T-helper 1 cell treated with Interleukin-12 subunit alpha and Interleukin-12 subunit beta and Interleukin-4 antibody, amounts not matched to agents 30 ng/mL and 1 ng/mL, for 36 hours (primary cell): Measurements from ENCODE around the gene EVL. TPM values are rescaled to one million over a fixed set of nuclear protein-coding genes. Genes with fewer than 3 reads are reported as not detected.

Experiments
- intact Hi-C: fragments of 100-400 bp; cut with micrococcal nuclease; formaldehyde crosslinking; loops from one replicate; pipeline ENCODE4 v1.15.1; 2024
- total RNA-seq: library from RNA; stranded (reverse); gene quantifications from 2 replicates; pipeline ENCODE4 v1.2.3, GENCODE V29; 2022

The EVL gene
- total RNA-seq, 1 donor from 2014 or later, result 1,194 TPM

DNA sequence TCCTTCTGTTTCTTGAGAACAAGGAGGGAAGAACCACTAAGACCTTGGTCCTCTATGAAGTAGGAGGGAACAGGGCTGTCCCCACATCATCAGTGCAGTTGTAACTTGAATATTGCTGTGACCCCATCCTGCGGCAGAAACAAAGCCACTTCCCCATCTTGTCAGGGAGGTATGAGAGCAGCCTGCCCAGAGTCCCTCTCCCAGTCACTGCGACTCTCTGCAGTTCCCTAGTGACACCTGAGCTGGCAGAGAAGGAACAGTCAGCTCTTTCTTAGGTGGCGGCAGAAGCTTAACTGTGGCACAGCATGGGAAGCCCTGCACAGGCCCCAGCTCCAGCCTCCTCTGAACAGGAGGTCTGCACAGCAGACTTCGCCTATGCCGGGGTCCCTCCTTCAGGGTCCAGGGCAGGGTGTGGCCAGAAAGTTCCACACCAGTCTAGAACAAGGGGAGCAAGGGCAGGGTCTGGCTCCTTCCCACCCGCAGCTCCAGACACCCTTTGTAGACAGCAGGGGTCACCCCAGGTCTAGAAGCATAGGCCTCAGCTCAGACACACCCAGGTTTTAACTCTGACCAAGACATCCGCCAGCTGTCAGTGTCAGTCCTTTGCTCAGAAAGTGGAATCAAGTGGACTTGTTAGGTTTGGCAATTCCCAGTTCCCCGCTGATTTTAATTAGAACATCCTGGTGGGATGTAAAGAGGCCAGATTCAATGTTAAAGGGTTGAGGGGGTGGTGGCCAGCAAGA is 57.4 kb downstream of the EVL start:
- intact Hi-C loops, result no loop called here

DNA sequence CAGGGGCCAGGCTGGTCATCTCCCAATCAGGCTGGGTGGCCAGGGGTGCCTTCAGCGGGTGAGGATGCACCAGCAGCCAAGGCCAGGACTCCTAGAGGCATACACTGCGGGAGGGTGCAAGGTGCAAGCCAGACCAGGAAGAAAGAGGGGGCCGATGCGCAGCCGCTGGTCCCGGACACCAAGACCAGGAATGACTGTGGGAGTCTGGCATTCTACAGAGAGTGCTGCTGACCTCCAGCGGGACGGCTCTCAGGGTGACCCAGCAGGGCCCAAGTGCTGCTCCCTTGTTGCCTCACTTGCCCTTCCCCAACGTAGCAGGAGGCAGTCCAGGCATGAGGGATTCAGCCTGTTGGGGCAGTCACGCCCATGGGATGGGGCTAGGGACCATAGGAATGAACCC is 58.4 kb downstream of the EVL start:
- intact Hi-C loops, result no loop called here

DNA sequence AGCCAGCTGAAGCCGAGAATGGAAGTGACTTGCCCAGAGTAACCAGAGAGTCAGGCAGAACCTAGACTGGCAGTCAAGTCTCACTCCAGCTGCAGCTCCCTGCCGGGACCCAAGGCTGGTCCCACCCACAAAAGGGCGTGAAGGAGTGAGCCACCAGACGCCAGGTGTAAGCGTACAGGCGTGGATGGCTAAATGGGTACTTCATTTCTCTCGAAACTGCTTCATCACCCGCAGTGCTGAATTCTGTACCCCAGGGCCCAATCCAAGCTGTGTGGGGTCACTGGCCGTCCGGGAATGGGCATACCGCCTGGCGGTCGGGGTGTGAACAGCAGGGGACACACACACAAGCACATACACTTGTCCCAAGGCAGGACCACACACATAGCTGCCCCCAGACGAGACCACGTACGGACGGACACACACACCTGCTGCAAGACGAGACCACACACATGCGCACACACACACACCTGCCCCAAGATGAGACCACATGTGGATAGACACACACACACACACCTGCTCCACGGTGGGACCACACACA is 59.4 kb downstream of the EVL start:
- intact Hi-C loops, result no loop called here

DNA sequence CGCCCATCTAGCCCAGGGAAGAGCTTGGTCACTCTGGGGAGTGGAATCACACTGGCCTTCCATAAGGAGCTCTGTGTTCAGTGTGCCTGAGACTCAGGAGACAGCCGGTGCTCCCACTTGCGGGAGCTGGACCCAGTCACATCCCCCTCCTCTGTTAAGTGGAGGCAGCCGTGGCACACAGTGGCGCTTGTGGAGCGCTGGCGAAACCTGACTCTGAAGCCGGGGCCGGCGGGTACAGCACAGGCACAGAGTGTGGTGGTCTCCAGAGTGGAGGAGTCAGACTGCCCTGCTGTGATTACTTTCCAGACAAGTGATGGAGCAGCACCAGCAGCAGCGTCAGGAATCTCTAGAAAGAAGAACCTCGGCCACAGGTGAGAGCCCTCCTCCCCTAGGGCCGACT is 61.2 kb downstream of the EVL start:
- intact Hi-C loops, result no loop called here

DNA sequence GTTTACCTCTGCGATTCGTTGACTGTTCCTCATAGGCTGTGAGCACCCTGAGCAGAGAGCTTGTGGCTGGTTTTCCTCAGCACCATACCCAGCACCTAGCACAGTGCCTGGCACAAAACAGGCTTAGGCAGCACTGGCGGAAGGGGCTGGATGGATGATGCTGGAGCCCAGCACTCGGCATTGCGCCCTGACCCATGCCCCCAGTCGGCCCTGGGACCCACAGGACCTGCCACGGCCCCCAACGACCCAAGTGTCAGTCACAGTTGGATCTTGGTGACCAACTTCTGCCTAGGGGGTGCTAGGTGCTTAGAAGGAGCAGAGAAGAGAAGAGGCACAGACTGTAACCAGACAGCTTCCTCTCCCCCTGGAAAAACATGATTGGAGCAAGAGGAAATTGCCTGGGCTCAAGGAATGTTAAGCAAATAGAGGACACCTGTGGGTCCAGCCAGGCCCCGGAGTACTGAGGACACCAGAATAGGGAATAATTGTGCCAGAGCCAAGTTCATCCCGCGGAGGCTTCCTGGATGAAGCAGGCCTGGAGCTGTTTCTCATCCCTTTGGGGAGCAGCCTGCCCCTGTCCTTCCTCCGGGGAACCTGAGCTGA is 62.7 kb downstream of the EVL start:
- intact Hi-C loops, result no loop called here

DNA sequence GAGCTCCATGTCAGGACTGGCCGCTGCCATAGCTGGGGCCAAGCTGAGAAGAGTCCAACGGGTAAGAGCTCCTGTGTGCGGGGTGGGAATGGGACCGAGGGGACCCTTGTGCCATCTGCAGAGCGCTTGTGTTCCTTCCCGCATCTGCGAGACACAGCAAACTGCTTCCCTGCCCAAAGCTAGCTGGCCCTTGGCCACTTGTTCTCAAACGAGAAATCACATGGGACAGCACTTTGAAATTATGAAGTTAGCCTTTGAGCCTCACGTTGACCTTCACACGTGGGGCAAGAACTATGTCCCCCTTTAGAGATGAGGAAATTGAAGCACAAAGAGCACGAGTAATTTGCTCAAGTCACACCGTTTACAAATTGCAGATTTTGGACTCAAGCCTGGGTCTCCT is 63.5 kb downstream of the EVL start:
- intact Hi-C loops, result no loop called here

DNA sequence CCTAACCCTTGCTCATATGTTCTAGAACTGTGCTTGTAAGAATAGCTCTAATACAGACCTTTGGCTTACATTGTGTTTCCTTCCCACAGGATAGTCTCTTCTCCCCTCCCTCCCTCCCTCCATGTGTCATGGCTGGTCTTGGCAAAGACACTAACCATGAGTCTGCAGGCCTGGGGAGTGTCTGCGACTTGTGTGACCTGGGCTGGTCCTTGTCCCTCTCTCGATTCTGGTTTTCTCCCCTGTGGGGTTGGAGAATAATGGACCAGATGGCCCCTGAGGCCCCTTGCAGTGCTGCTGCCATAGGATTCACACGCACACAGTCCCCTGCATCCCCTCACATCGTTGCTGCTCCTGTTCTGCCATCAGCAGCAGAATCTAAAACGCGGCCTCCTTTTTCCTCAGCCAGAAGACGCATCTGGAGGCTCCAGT is 64.0 kb downstream of the EVL start:
- intact Hi-C loops, result no loop called here

DNA sequence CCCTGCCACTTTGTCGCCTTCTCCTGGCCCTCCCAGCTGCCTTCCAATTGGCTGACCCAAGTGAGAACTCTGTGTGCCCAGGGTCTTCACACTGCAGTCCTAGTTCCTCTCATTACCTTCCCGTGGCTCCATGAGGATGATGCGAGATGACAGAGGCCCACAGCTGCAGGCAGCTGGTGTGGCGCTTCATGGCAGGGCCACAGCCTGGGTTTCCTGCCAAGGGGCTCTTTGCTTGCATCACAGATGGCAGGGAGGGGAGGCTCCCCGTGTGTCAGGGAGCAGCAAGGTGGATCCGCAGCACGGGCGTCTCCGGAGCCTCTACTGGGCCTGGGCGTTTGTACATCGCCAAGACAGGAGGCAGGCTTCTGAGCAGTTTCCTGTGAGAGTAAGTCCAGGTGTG is 65.3 kb downstream of the EVL start:
- intact Hi-C loops, result no loop called here

DNA sequence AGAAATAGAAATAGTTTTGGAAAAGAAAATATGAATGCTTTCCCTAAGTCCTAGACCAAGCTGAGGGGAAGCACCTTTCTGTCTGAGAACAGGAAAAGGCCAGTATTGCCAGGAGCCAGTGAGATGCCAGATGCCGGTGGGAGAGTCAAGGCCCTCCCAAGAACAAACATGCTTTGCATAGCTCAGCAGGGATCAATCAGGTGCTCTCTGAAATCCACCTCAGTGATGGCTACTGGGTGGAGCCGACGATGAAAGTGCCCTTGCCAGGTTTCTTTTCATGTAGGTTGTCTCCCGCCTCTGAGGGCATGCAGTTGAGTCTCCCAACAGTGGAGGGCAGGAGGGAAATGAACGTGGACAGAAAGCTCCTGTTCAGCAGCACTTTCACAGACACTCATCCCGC is 66.0 kb downstream of the EVL start:
- intact Hi-C loops, result no loop called here

DNA sequence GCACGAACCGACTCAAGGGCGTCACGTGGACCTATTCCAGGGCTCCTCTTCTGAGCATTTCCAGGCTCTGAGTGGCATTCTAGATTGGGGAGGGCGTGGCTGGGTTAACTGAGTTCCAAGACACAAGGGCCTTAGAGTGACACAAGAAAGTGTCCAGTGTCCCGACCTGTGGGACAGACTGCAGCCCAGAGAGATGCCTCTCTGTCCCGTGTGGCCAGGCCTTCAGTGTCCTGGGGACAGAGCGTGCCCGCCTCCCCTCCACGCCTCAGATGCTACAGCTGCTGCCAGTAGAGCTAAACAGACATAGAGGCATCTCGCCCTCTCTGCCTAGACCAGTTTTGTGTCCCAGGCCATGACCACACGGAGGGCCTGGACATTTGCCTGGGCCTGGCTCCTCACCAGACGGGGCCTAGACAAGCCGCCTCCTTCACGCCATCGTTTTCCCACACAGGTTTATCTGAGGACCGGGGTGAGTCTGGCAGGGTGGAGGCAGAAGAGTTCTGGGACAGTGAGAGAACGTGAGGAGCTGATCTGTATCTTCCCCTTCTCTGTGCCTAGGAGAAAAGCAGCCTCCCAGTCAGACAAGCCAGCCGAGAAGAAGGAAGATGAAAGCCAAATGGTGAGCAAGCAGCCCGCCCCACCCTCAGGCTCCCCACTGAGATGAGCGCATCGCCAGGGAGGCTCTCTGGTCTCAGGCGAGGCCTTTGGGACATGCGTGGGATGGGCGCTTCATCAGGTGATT is 67.1 kb downstream of the EVL start:
- intact Hi-C loops, result no loop called here

DNA sequence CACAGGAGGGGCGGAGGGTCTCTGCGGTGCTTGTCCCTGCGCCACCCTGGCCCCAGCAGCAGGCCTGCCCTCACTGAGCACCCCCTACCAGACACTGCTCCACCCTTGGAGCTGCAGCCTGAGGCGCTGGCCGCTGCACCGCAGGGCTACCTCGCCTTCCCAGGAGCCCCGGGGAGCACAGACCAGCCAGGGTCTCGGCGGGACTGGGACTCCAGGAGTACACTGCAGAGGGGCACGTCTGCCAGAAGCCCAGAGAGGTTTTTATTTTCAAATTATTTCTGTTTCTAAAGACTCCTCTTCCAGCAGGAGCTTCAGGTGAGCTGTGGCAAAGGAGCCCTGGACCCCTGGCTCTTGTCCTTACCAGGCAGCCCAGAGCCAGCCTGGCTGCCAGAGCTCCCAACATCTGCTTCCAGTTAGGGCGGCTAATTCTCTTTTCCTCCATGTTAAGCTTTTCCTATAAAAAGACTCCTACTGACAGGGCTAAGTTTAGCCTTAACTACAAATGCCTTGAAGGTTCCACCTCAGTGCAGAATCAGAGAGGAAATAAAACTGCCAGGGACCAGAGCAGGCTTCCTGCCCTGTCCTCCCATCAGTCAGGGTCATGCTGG is 67.8 kb downstream of the EVL start:
- intact Hi-C loops, result no loop called here

DNA sequence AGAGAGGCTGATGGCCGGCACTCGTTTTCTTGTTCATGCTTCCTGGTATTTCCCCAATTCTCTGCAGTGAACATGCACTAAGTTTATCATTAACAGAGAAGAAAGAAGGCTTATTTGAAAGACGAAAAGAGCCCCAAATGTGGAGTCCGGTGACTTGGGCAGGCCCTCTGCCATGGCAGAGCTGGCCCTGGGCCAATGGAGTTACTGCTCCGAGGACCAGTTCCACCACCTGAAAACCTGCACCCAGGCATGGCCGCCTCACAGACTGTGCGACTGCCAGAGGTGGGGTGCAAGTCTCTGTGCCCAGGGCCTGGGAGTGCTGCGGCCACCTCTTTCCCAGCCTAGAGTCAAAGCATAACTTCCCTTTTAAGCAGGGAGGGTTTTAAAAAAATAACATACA is 69.4 kb downstream of the EVL start:
- intact Hi-C loops, result no loop called here

DNA sequence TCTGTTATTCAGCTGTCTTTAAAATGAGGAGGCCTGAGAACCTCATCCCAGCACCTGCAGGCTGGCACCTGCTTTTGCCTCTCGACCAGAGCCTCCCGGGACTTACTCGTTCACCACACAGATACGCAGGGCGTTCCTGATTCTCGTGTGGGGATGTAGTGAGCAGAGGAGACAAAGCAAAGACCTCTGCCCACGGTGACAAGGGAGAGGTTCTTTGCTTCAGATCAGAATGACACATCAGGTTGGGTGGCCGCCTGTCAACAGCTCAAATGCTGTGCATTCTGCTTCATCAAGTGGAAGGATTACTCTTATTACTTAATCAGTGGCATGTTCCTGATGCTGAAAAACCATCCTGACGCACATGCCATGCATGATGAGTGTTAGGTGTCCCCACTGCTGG is 69.9 kb downstream of the EVL start:
- intact Hi-C loops, result no loop called here

DNA sequence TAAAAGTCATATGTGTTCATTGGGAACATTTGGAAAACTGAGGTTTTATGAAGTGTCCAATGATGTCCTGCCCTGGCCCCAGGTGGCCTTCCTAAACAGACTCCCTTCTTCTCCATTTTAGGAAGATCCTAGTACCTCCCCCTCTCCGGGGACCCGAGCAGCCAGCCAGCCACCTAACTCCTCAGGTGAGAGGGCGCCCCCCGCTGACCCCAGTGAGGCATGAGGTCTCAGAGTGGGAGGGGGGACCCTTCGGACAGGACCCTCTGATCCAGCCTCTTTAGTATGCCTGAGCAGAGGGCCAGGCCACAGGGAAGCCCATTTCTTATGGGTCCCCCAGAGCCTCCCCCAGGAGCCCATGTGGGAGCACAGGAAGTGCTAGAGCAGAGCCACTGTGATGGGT is 70.6 kb downstream of the EVL start:
- intact Hi-C loops, result no loop called here

DNA sequence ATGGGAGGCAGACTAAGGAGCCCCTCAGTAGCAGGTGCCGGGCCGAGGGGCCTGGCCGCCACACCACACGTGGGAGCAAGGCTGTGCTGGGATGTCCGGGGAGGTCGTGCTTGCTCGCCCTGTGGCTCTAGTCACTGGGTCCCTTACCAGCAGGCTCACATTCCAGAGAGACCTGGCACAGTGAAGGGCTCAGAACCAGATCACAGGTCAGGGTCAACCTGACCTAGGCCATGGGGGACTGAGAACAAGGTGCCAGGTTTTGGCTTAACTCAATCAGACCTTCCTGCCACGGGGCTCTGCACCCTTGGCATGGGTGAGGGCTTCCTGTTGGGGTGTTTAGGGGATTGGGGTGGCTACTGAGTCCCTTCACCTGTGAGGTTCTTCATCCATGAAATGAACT is 72.0 kb downstream of the EVL start:
- intact Hi-C loops, result no loop called here

DNA sequence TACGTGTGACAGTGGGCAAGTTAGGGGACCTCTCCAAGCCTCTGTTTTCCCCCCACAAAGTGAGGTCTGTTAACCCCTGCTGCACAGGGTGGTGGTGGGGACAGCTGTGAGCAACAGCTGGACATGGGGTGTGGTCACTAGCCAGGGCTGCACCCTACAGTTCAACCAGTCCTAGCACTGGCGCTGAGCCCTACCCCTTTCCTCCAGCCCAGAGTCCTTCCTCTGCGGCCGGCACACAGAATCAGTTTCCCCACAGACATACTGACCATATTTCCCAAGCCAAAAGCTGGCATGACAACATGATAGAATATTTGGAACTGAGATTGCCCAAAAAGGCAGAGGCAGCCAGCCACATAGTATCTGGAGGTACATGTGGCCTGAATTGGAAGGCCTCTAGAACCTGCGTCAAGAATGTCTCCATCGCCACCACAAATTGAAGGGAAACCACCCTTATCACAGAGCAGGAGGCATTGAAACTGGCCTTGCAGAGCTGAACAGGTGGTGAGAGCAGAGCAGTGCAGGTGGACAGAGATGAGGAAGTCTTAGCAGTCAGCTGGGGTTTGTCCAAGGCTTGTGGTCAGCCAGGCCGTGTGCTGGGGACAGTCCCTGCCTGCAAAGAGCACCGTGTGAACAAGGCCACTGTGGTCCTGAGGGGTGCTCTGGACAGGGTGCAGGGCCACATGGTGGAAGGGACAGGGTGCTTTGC is 73.0 kb downstream of the EVL start:
- intact Hi-C loops, result no loop called here

DNA sequence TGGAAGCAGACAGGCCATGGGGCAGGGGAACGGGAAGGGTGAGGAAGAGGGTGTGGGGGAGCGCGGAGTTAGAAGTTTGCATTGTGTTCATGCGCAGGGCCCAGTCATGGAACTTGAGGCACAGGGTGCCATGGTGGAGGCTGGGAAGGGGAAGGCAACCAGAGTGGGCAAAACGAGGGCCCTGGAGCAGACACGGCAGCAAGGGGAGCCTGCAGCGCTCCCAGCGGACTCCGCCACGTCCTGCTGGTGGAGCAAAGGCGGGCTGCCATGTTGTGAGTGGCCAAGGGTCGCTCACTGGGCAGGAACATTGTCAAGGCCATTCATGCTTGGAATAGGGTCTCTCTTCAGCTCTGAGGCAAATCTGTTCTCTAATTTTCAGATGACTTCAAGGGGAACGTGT is 73.7 kb downstream of the EVL start:
- intact Hi-C loops, result no loop called here

DNA sequence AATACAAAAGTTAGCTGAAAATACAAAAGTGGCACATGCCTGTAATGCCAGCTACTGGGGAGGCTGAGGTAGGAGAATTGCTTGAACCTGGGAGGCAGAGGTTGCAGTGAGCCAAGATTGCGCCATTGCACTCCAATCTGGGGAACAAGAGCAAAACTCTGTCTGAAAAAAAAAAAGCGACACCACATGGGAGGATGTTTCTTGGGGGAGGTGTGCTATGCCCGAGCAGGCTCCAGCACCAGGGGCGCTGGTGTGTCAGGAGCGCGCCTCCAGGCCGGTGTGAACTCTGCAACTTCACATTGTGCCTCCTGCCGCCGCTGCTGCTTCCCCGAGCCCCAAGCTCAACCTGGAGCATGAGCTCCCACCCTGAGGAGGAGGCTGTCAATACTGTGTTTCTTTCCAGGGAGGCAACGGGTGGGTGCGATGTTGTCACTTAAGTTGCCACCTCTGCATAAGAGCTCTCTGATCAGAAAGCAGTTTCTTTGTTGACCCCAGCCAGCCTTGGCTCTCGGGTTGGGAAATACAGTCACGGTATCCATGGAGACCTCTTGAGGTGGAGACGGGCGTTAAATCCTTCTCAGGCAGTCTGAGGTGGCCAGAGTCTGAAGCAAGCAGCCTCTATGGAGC is 75.3 kb downstream of the EVL start:
- intact Hi-C loops, result no loop called here

DNA sequence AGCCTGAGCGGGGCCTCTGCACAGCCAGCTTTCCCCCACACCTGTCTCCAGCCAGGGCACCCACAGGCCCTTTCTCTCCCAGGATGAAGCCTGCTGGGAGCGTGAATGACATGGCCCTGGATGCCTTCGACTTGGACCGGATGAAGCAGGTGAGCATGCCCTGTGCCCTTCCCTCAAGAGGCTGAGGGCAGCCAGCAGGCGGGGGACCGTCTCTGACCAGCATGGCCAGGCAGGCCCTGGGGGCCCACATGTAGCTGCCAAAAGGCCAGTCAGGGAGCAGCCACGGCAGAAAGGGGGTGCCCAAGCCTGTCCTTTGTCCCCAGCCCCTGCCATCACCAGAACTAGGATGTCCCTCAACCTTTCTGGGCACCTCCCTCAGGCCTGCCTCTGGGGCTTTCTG is 75.9 kb downstream of the EVL start:
- intact Hi-C loops, result no loop called here

DNA sequence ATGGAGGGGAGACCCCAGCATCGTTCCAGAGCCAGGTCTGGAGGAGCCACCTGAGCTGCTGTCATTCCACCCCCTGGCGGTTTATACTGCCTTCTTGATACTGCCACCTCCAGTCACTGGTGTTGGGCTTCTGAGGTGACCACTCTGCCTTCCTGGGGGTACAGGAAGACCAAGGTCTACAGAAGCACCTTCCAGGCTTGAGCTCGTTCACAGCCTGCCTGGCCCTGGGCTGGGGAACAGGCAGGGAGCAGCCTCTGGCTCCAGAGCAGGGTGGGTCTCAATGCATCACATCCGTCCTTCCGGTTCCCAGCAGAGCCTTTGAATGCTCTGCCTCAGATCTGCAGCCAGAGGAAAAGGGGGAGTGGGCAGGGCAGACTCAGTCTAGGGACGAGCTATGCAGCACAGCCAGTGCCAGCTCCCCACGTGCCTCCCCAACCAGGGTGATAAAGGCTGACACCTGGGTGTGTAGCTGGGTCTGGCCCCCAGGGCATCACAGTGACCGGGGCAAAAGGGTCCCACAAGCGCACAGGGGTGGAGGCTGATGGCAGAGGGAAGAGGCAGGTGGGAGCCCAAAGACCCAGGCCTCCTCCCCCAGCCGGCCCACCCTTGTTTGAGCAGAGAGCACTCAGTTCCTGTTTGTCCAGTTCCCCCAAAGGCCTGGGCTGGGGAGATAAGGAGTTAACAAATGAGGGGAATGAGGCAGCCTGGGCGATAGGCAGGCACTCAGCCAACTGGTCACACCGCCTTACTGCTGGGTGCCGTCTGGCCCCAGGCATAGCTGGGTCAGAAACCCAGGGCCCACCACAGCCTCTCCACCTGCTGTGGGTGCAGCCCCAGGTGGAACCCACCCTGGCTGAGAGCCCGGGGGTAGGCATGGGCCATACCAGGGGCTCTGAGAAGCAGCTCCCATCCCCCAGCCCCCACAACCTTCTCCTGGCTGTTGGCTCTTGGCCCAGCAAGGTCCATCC is 77.1 kb downstream of the EVL start:
- intact Hi-C loops, result no loop called here
